Nephron (organoid): Measurements from ENCODE around the gene OR1D5.

Source experiments
- H3K27ac Mint-ChIP-seq, 3 experiments: 2 replicates each; pipeline ENCODE4 v1.8.0; 2020; ENCODE audit warnings: mixed read lengths in 3 of 3, mild to moderate bottlenecking in 2 of 3, moderate library complexity in 1 of 3
- H3K27me3 Mint-ChIP-seq: 2 replicates; pipeline ENCODE4 v1.8.0; 2021; ENCODE audit warnings: low read depth, mild to moderate bottlenecking, moderate library complexity, mixed read lengths
- H3K36me3 Mint-ChIP-seq: 2 replicates; pipeline ENCODE4 v1.8.0; 2020; ENCODE audit warnings: low read depth, mixed read lengths
- H3K4me1 Mint-ChIP-seq: 2 replicates; pipeline ENCODE4 v1.8.0; 2020; ENCODE audit warnings: mixed read lengths
- H3K4me3 Mint-ChIP-seq, 3 experiments: 2 replicates each; pipeline ENCODE4 v1.8.0; 2020; ENCODE audit warnings: mild to moderate bottlenecking in 3 of 3, mixed read lengths in 3 of 3, moderate library complexity in 2 of 3
- H3K9me3 Mint-ChIP-seq: 2 replicates; pipeline ENCODE4 v1.8.0; 2020; ENCODE audit warnings: mixed read lengths
- TF ChIP-seq, protein P1 (sequence below), 3 experiments: fragments of 200-600 bp; sonication (generic); IDR thresholded peaks; one replicate each; pipeline ENCODE4 v1.5.0; 2021; ENCODE audit warnings: antibody characterized with exemption in 3 of 3; ENCODE audit not compliant: unreplicated experiment in 3 of 3

OR1D5 gene

DNA sequence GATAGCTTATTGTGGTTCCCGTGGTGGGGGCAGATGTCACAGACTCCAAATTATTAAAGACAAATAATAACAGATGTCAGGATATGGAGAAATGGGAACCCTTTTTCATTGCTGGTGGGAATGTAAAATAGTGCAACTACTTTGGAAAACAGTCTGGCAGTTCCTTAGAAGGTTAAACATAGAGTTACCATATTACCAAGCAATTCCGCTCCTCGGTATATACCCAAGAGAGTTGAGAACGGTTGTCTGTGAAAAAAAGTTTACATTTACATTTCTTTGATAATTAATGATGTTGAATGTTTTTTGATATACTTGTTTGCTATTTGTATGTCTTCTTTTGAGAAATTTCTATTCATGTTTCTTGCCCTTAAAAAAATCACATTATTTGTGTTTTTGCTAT lies 41.2 kb downstream of the OR1D5 start:
- H3K4me3 Mint-ChIP-seq, result no peak overlapping the region

DNA sequence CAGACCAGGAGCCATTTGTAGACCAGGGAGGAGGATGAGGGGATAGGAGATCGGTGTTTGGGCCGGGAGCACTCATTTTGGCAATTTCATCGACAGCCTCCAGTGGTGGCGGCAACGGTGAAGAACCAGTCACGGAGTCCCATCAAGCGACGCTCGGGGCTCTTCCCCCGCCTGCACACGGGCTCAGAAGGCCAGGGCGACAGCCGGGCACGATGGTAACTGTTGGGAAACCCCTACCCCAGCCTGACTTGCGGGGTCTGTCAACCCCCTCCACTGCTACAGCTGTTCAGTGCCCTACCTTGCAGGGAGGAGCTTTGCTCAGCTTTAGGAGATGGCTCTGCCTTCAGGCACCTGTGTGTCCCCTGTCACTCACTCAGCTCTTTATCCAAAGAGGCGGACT lies 43.0 kb downstream of the OR1D5 start:
- TF ChIP-seq, protein P1, sequence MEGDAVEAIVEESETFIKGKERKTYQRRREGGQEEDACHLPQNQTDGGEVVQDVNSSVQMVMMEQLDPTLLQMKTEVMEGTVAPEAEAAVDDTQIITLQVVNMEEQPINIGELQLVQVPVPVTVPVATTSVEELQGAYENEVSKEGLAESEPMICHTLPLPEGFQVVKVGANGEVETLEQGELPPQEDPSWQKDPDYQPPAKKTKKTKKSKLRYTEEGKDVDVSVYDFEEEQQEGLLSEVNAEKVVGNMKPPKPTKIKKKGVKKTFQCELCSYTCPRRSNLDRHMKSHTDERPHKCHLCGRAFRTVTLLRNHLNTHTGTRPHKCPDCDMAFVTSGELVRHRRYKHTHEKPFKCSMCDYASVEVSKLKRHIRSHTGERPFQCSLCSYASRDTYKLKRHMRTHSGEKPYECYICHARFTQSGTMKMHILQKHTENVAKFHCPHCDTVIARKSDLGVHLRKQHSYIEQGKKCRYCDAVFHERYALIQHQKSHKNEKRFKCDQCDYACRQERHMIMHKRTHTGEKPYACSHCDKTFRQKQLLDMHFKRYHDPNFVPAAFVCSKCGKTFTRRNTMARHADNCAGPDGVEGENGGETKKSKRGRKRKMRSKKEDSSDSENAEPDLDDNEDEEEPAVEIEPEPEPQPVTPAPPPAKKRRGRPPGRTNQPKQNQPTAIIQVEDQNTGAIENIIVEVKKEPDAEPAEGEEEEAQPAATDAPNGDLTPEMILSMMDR (IDR thresholded peaks at IDR 0.05; ENCODE audit: unreplicated experiment in 3 of 3), result no peak
- no peak overlapping the region for H3K4me3 Mint-ChIP-seq
- H3K4me1 Mint-ChIP-seq, result no peaks in the 10 kb centered on the region
- peaks cover 9% of the 10 kb centered on the region for H3K27me3 Mint-ChIP-seq
- peaks cover 27% of the 10 kb centered on the region for H3K9me3 Mint-ChIP-seq
- peaks cover 35% of the 10 kb centered on the region for H3K36me3 Mint-ChIP-seq
- no peak overlapping the region for H3K27ac Mint-ChIP-seq

More for the DNA sequence above, 41.2 kb downstream of the OR1D5 start:
- Mint-ChIP-seq H3K27me3 (peaks cover 11% of the 10 kb centered on the region), H3K9me3 (peaks cover 27% of the 10 kb centered on the region), H3K27ac (no peak overlapping the region), H3K36me3 (peaks cover 35% of the 10 kb centered on the region), H3K4me1 (no peaks in the 10 kb centered on the region)
- TF ChIP-seq, protein P1 (IDR thresholded peaks at IDR 0.05; ENCODE audit: unreplicated experiment in 3 of 3), result no peak

DNA sequence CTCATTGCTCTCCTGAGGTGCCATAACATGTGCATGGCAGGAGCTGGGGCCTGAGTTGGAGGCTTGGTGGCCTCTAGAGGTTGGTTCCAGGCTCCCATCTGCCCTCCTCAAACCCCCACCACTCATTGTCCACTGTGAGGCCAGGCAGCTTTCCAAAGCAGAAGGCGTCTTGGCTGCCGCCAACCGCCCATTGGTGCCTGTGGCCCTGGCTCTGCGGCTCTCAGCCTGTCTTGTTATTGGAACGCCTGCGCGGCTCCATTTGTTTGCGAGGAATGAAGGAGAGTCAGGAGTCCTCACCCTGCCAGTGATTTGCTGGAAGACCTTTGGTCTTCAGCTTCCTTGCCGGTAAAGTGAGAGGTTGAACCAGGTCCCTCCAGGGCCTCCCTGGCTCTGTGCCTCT lies 43.6 kb downstream of the OR1D5 start:
- Mint-ChIP-seq H3K27me3 (peaks cover 14% of the 10 kb centered on the region), H3K36me3 (peaks cover 35% of the 10 kb centered on the region), H3K27ac (no peak overlapping the region)

DNA sequence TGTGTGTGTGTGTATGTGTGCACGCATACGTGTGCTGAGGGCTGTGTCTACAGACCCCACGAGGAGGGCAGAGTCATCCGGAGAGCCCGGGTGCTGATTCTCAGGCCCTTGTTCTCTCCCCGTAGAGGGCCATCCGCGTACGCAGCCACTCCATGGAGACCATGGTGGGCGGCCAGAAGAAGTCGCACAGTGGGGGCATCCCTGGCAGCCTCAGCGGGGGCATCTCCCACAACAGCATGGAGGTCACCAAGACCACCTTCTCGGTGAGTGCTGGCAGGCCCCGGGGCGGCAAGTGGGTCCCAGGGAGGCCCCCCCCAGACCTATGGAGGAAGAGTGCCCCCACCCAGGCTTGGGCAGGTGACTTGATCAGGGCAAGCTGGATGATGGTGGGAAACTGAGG lies 45.5 kb downstream of the OR1D5 start:
- Mint-ChIP-seq H3K4me1 (no peaks in the 10 kb centered on the region), H3K9me3 (peaks cover 14% of the 10 kb centered on the region), H3K27me3 (peaks cover 9% of the 10 kb centered on the region), H3K36me3 (peaks cover 24% of the 10 kb centered on the region), H3K4me3 (no peak overlapping the region), H3K27ac (no peak overlapping the region)
- TF ChIP-seq, protein P1 (IDR thresholded peaks at IDR 0.05; ENCODE audit: unreplicated experiment in 3 of 3), result no peak

More for the DNA sequence above, 43.6 kb downstream of the OR1D5 start:
- TF ChIP-seq, protein P1 (IDR thresholded peaks at IDR 0.05; ENCODE audit: unreplicated experiment in 3 of 3), result no peak
- Mint-ChIP-seq H3K4me3 (no peak overlapping the region), H3K9me3 (peaks cover 27% of the 10 kb centered on the region), H3K4me1 (no peaks in the 10 kb centered on the region)

DNA sequence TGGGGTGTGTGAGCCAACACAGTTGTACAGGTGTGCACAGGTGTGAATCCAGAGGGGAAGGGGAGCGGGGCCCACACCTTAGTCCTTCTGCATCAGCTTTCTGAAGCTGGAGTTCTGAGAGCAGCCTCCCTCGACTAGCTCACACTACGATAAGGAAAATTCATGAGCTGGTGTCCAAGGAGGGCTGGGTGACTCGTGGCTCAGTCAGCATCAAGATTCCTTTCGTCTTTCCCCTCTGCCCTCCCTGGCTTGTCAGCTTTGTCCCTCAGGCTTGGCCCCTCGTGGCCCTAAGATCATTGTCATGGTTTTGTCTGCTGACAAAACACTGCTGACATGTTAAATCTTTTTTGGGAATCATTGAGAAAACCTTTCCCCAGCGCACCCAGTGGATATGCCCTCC lies 47.5 kb downstream of the OR1D5 start:
- no peak overlapping the region for H3K27ac Mint-ChIP-seq
- H3K9me3 Mint-ChIP-seq, result no peaks in the 10 kb centered on the region
- H3K4me3 Mint-ChIP-seq, result no peak overlapping the region
- peaks cover 3% of the 10 kb centered on the region for H3K36me3 Mint-ChIP-seq
- TF ChIP-seq, protein P1 (IDR thresholded peaks at IDR 0.05; ENCODE audit: unreplicated experiment in 3 of 3), result no peak
- H3K27me3 Mint-ChIP-seq, result peaks cover 5% of the 10 kb centered on the region
- H3K4me1 Mint-ChIP-seq, result no peaks in the 10 kb centered on the region

DNA sequence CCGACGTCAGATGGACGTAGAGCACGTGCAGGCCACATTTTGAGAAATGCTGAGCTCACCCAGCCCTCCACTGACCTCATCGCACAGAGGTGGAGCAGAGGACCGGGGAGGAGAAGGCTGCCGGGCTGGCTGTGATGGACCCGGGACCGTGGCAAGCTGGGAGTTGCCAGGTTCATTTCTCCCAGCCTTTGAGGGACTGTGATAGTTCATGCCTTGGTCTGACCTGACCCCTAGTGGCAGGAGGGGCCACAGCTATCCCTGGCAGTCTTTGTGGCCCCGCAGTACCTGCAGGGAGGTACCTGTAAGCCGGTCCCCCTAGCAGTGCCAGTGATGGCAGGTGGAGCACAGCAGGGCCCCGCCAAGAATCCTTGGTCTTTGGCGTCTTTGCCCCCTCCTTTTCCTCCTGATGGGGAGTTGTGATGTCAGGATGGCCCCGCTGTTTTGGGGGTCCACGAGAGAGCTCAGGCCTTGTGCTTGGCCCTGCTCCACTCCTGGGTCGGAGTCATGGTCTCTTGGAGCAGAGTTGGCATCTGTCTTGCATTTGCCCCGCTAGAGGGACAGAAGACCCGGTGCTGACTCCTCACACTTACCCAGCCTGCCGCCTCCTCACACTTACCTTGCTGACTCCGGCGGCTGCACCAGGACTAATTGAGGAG lies 50.4 kb downstream of the OR1D5 start:
- Mint-ChIP-seq H3K9me3 (no peaks in the 10 kb centered on the region), H3K27me3 (peaks cover 5% of the 10 kb centered on the region), H3K4me3 (no peak overlapping the region), H3K27ac (no peak overlapping the region), H3K36me3 (no peaks in the 10 kb centered on the region), H3K4me1 (no peaks in the 10 kb centered on the region)
- TF ChIP-seq, protein P1 (IDR thresholded peaks at IDR 0.05; ENCODE audit: unreplicated experiment in 3 of 3), result peak; percentile 67 to 76 (median 69)
